ACHN (cell line): ENCODE results near the gene C22orf42.
A peak's percentile ranks its signal among the peaks of the same experiment; 100 is the strongest.
"Not testable (repeated sequence)": the region's sequence is repeated elsewhere in the genome, so short reads cannot be mapped to it uniquely, and the experiment has no call there.

Source experiments
- DNase-seq: peaks from one replicate; pipeline ENCODE4 v3.0.0-alpha.2; 2015
- in situ Hi-C: cut with HindIII; loops from 2 replicates; pipeline ENCODE4 v1.10.0; 2017; ENCODE audit warnings: low sequenced_read_pairs, low pct_ligation_motif_present, low pct_unique_long_range_greater_than_20kb

The C22orf42 gene

GRCh38 chr22:32144496-32145274, 14.4 kb downstream of the C22orf42 start:
- no peak for DNase-seq
- in situ Hi-C loops = no loop called here

- in situ Hi-C loops = no loop called here
- DNase-seq = no peak
Measured at GRCh38 chr22:32142600-32142999, 16.5 kb downstream of the C22orf42 start.

- DNase-seq, in situ Hi-C loops: not testable (repeated sequence)
Measured at GRCh38 chr22:32140688-32141087, 18.4 kb downstream of the C22orf42 start.

GRCh38 chr22:32138576-32138975, 20.5 kb downstream of the C22orf42 start:
- DNase-seq, in situ Hi-C loops: not testable (repeated sequence)

GRCh38 chr22:32137731-32138324, 21.3 kb downstream of the C22orf42 start:
- DNase-seq = peak; percentile 74
- in situ Hi-C loops = not testable (repeated sequence)

- DNase-seq, in situ Hi-C loops: not testable (repeated sequence)
Measured at GRCh38 chr22:32136881-32137280, 22.2 kb downstream of the C22orf42 start.

GRCh38 chr22:32135958-32136357, 23.1 kb downstream of the C22orf42 start:
- in situ Hi-C loops = not testable (repeated sequence)
- DNase-seq = peak; percentile 52

GRCh38 chr22:32134796-32135195, 24.3 kb downstream of the C22orf42 start:
- in situ Hi-C loops, DNase-seq: not testable (repeated sequence)

GRCh38 chr22:32132783-32133182, 26.3 kb downstream of the C22orf42 start:
- in situ Hi-C loops = no loop called here
- no peak for DNase-seq

- in situ Hi-C loops = no loop called here
- DNase-seq = no peak
Measured at GRCh38 chr22:32132126-32132525, 27.0 kb downstream of the C22orf42 start.

- in situ Hi-C loops = no loop called here
- no peak for DNase-seq
Measured at GRCh38 chr22:32130464-32130863, 28.6 kb downstream of the C22orf42 start.

- in situ Hi-C loops = no loop called here
Measured at GRCh38 chr22:32127904-32128303, 31.2 kb downstream of the C22orf42 start.

GRCh38 chr22:32123657-32124056, 35.4 kb downstream of the C22orf42 start:
- no peak for DNase-seq
- in situ Hi-C loops = no loop called here

More at GRCh38 chr22:32127904-32128303, 31.2 kb downstream of the C22orf42 start:
- DNase-seq = no peak

- no peak for DNase-seq
- in situ Hi-C loops = no loop called here
Measured at GRCh38 chr22:32122899-32123298, 36.2 kb downstream of the C22orf42 start.

GRCh38 chr22:32120603-32121002, 38.5 kb downstream of the C22orf42 start:
- in situ Hi-C loops = no loop called here

GRCh38 chr22:32119568-32120235, 39.4 kb downstream of the C22orf42 start:
- in situ Hi-C loops = no loop called here
- DNase-seq = no peak

More at GRCh38 chr22:32120603-32121002, 38.5 kb downstream of the C22orf42 start:
- no peak for DNase-seq

- in situ Hi-C loops = no loop called here
Measured at GRCh38 chr22:32112380-32112779, 46.7 kb downstream of the C22orf42 start.

GRCh38 chr22:32106930-32107329, 52.2 kb downstream of the C22orf42 start:
- in situ Hi-C loops = no loop called here
- peak; percentile 28 for DNase-seq

More at GRCh38 chr22:32112380-32112779, 46.7 kb downstream of the C22orf42 start:
- DNase-seq = no peak

- in situ Hi-C loops = no loop called here
- no peak for DNase-seq
Measured at GRCh38 chr22:32103658-32104315, 55.3 kb downstream of the C22orf42 start.
